WTC11 (cell line): Measurements from ENCODE around the gene IL21R. TPM values are rescaled to one million over a fixed set of nuclear protein-coding genes. Genes with fewer than 3 reads are reported as not detected.

Experiments used
- ATAC-seq: fragments of 200-7000 bp; cut with Tn5 transposase; 2 replicates; pipeline ENCODE4 v1.10.0; 2021; ENCODE audit warnings: mild to moderate bottlenecking, moderate library complexity
- CTCF ChIA-PET: fragments of 300-600 bp; sonication (Branson Sonifier 250); formaldehyde crosslinking; loops from one replicate; lab custom pipeline; 2021; ENCODE audit warnings: antibody characterized with exemption; lab: Charles Lee
- POLR2A ChIA-PET: fragments of 350-600 bp; sonication (Branson Sonifier 250); formaldehyde crosslinking; loops from one replicate; lab custom pipeline; 2021; ENCODE audit warnings: antibody characterized with exemption; lab: Charles Lee
- DNase-seq: peaks from one replicate; pipeline ENCODE4 v3.0.0; 2021; ENCODE audit warnings: low spot score
- H3K27ac Mint-ChIP-seq: 2 replicates; pipeline ENCODE4 v1.8.0; 2021; ENCODE audit warnings: mixed read lengths
- H3K27me3 Mint-ChIP-seq: 2 replicates; pipeline ENCODE4 v1.8.0; 2021; ENCODE audit warnings: low read depth, mild to moderate bottlenecking, moderate library complexity, mixed read lengths
- H3K36me3 Mint-ChIP-seq: 2 replicates; pipeline ENCODE4 v1.8.0; 2021; ENCODE audit warnings: mixed read lengths
- H3K4me1 Mint-ChIP-seq: 2 replicates; pipeline ENCODE4 v1.8.0; 2022; ENCODE audit warnings: mixed read lengths
- H3K4me3 Mint-ChIP-seq: 2 replicates; pipeline ENCODE4 v1.8.0; 2021; ENCODE audit warnings: mild to moderate bottlenecking, moderate library complexity, mixed read lengths
- H3K9me3 Mint-ChIP-seq: 2 replicates; pipeline ENCODE4 v1.8.0; 2021; ENCODE audit warnings: mixed read lengths
- CDX4 ChIP-seq: fragments of 250-450 bp; sonication (Bioruptor Pico); IDR thresholded peaks from 2 replicates; pipeline ENCODE4 v1.9.0; 2021; ENCODE audit warnings: moderate library complexity, mild to moderate bottlenecking, inconsistent platforms, borderline replicate concordance
- CREB1 ChIP-seq: sonication (generic); formaldehyde crosslinking; IDR thresholded peaks from 2 replicates; pipeline ENCODE4 v1.8.0; 2023; ENCODE audit warnings: mild to moderate bottlenecking, missing genetic modification reagents
- E2F5 ChIP-seq: sonication (generic); formaldehyde crosslinking; IDR thresholded peaks from 2 replicates; pipeline ENCODE4 v1.8.1; 2022; ENCODE audit warnings: mild to moderate bottlenecking, moderate library complexity, missing genetic modification reagents
- EMX1 ChIP-seq: fragments of 250-450 bp; sonication (Bioruptor Pico); IDR thresholded peaks from 2 replicates; pipeline ENCODE4 v1.8.0; 2021; ENCODE audit warnings: mild to moderate bottlenecking
- ETV6 ChIP-seq: sonication (generic); formaldehyde crosslinking; IDR thresholded peaks from 2 replicates; pipeline ENCODE4 v1.8.1; 2022; ENCODE audit warnings: mild to moderate bottlenecking, missing genetic modification reagents
- FOXJ3 ChIP-seq: sonication (generic); formaldehyde crosslinking; IDR thresholded peaks from 2 replicates; pipeline ENCODE4 v1.9.0; 2021; ENCODE audit warnings: missing genetic modification reagents, mild to moderate bottlenecking, borderline replicate concordance
- FOXP1 ChIP-seq: sonication (generic); formaldehyde crosslinking; IDR thresholded peaks from 2 replicates; pipeline ENCODE4 v1.8.0; 2022; ENCODE audit warnings: missing genetic modification reagents, mild to moderate bottlenecking, moderate library complexity, borderline replicate concordance
- GRHL2 ChIP-seq: fragments of 250-450 bp; sonication (Bioruptor Pico); IDR thresholded peaks from 2 replicates; pipeline ENCODE4 v1.8.0; 2022; ENCODE audit warnings: mild to moderate bottlenecking, moderate library complexity; ENCODE audit not compliant: insufficient replicate concordance, severe bottlenecking
- IRF2 ChIP-seq: sonication (generic); formaldehyde crosslinking; IDR thresholded peaks from 2 replicates; pipeline ENCODE4 v1.8.0; 2022; ENCODE audit warnings: low read depth, missing genetic modification reagents, borderline replicate concordance
- KAT7 ChIP-seq: sonication (generic); formaldehyde crosslinking; IDR thresholded peaks from 2 replicates; pipeline ENCODE4 v1.8.1; 2023; ENCODE audit warnings: missing genetic modification reagents, mild to moderate bottlenecking, borderline replicate concordance
- NFE2L1 ChIP-seq: sonication (generic); formaldehyde crosslinking; IDR thresholded peaks from 2 replicates; pipeline ENCODE4 v1.8.1; 2023; ENCODE audit warnings: missing genetic modification reagents
- PRRX2 ChIP-seq: fragments of 250-450 bp; sonication (Bioruptor Pico); IDR thresholded peaks from 2 replicates; pipeline ENCODE4 v1.8.0; 2021; ENCODE audit warnings: mild to moderate bottlenecking
- SMAD4 ChIP-seq: sonication (generic); formaldehyde crosslinking; IDR thresholded peaks from 2 replicates; pipeline ENCODE4 v1.8.0; 2022; ENCODE audit warnings: mild to moderate bottlenecking, missing genetic modification reagents
- ZBTB21 ChIP-seq: sonication (generic); formaldehyde crosslinking; IDR thresholded peaks from 2 replicates; pipeline ENCODE4 v1.8.1; 2023; ENCODE audit warnings: mild to moderate bottlenecking, missing genetic modification reagents, borderline replicate concordance
- ZNF121 ChIP-seq: sonication (generic); formaldehyde crosslinking; IDR thresholded peaks from 2 replicates; pipeline ENCODE4 v1.8.0; 2023; ENCODE audit warnings: missing genetic modification reagents
- ZNF317 ChIP-seq: sonication (generic); formaldehyde crosslinking; IDR thresholded peaks from 2 replicates; pipeline ENCODE4 v1.8.1; 2023; ENCODE audit warnings: low read depth, mild to moderate bottlenecking, moderate library complexity, missing genetic modification reagents, borderline replicate concordance
- ZNF423 ChIP-seq: fragments of 250-450 bp; sonication (Bioruptor Pico); IDR thresholded peaks from 2 replicates; pipeline ENCODE4 v2.1.2; 2022; ENCODE audit warnings: mild to moderate bottlenecking, moderate library complexity
- total RNA-seq: library from RNA; stranded (reverse); gene quantifications from 3 replicates; pipeline ENCODE4 v1.2.3, GENCODE V29; 2021
- TF ChIP-seq, protein P1 (sequence below): sonication (generic); formaldehyde crosslinking; IDR thresholded peaks from 2 replicates; pipeline ENCODE4 v1.8.0; 2023; ENCODE audit warnings: missing genetic modification reagents, mild to moderate bottlenecking, borderline replicate concordance
- TF ChIP-seq, protein P2 (sequence below): sonication (generic); formaldehyde crosslinking; IDR thresholded peaks from 2 replicates; pipeline ENCODE4 v1.8.1; 2023; ENCODE audit warnings: mild to moderate bottlenecking, missing genetic modification reagents, moderate library complexity
- TF ChIP-seq, protein P3 (sequence below): fragments of 250-450 bp; sonication (Bioruptor Pico); IDR thresholded peaks from 2 replicates; pipeline ENCODE4 v1.9.0; 2021; ENCODE audit warnings: mild to moderate bottlenecking

IL21R gene
- total RNA-seq, 1 experiment from 2014 or later = 0.70 TPM

DNA sequence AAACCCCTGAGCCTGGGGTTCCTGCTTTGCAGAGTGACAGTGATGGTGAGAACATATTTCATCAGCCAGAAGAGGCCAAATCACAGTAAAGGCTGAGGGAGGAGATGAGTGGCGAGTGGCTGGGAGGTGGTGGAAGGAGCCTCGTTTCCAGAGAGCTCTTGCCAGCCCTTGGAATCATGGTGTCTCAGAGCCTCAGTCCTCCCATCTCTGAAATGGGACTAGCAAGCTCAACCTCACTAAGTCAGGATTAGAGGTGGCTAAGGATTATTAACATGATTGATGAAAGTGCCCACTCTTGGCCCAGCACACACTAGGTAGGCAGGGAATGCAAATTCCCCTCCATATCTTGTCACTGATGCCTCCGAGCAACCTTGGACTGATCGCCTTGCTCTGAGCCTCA, 45.2 kb upstream of the IL21R start:
- POLR2A ChIA-PET = no interaction called here
- peaks cover 44% of the 10 kb centered on the region for H3K36me3 Mint-ChIP-seq
- CTCF ChIA-PET = interaction anchor here (1.1 to 3.6 kb wide), 5 partner anchors 10 to 177 kb away, joined by 4 to 44 read pairs (median 11); no protein-coding TSS in a partner anchor

GRCh38 chr16:27359051-27359450, 42.9 kb upstream of the IL21R start:
- ChIA-PET CTCF (no interaction called here), POLR2A (no interaction called here)
- DNase-seq = no peak
- TF ChIP-seq NFE2L1 (CRISPR knock-in tag) (no peak), SMAD4 (CRISPR knock-in tag) (no peak), KAT7 (CRISPR knock-in tag) (no peak), CREB1 (CRISPR knock-in tag) (no peak), FOXJ3 (CRISPR knock-in tag) (no peak), CDX4 (CRISPR knock-in tag) (no peak), EMX1 (no peak), ETV6 (CRISPR knock-in tag) (no peak)
- TF ChIP-seq, protein P1, sequence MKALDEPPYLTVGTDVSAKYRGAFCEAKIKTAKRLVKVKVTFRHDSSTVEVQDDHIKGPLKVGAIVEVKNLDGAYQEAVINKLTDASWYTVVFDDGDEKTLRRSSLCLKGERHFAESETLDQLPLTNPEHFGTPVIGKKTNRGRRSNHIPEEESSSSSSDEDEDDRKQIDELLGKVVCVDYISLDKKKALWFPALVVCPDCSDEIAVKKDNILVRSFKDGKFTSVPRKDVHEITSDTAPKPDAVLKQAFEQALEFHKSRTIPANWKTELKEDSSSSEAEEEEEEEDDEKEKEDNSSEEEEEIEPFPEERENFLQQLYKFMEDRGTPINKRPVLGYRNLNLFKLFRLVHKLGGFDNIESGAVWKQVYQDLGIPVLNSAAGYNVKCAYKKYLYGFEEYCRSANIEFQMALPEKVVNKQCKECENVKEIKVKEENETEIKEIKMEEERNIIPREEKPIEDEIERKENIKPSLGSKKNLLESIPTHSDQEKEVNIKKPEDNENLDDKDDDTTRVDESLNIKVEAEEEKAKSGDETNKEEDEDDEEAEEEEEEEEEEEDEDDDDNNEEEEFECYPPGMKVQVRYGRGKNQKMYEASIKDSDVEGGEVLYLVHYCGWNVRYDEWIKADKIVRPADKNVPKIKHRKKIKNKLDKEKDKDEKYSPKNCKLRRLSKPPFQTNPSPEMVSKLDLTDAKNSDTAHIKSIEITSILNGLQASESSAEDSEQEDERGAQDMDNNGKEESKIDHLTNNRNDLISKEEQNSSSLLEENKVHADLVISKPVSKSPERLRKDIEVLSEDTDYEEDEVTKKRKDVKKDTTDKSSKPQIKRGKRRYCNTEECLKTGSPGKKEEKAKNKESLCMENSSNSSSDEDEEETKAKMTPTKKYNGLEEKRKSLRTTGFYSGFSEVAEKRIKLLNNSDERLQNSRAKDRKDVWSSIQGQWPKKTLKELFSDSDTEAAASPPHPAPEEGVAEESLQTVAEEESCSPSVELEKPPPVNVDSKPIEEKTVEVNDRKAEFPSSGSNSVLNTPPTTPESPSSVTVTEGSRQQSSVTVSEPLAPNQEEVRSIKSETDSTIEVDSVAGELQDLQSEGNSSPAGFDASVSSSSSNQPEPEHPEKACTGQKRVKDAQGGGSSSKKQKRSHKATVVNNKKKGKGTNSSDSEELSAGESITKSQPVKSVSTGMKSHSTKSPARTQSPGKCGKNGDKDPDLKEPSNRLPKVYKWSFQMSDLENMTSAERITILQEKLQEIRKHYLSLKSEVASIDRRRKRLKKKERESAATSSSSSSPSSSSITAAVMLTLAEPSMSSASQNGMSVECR (CRISPR knock-in tag) = no peak
- TF ChIP-seq, protein P2, sequence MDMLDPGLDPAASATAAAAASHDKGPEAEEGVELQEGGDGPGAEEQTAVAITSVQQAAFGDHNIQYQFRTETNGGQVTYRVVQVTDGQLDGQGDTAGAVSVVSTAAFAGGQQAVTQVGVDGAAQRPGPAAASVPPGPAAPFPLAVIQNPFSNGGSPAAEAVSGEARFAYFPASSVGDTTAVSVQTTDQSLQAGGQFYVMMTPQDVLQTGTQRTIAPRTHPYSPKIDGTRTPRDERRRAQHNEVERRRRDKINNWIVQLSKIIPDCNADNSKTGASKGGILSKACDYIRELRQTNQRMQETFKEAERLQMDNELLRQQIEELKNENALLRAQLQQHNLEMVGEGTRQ (CRISPR knock-in tag) = no peak
- H3K36me3 Mint-ChIP-seq = peaks cover 35% of the 10 kb centered on the region
- no peaks in the 10 kb centered on the region for H3K27me3 Mint-ChIP-seq
- peaks cover 8% of the 10 kb centered on the region; the same call in 1 of the 2 replicates for H3K9me3 Mint-ChIP-seq
- no peak overlapping the region for H3K27ac Mint-ChIP-seq
- peaks cover 3% of the 10 kb centered on the region; the same call in 1 of the 2 replicates for H3K4me1 Mint-ChIP-seq
- no peak overlapping the region for H3K4me3 Mint-ChIP-seq
- ATAC-seq = no peak

More for the DNA sequence above, 45.2 kb upstream of the IL21R start:
- no peak overlapping the region for H3K27ac Mint-ChIP-seq
- H3K4me3 Mint-ChIP-seq = no peak overlapping the region
- TF ChIP-seq ZNF423 (CRISPR knock-in tag) (no peak), ZNF121 (no peak), PRRX2 (CRISPR knock-in tag) (no peak), ZBTB21 (CRISPR knock-in tag) (no peak), FOXP1 (CRISPR knock-in tag) (no peak), CREB1 (CRISPR knock-in tag) (no peak), SMAD4 (CRISPR knock-in tag) (no peak), ETV6 (CRISPR knock-in tag) (no peak), GRHL2 (CRISPR knock-in tag) (no peak), E2F5 (no peak), IRF2 (CRISPR knock-in tag) (no peak), ZNF317 (no peak)
- TF ChIP-seq, protein P3, sequence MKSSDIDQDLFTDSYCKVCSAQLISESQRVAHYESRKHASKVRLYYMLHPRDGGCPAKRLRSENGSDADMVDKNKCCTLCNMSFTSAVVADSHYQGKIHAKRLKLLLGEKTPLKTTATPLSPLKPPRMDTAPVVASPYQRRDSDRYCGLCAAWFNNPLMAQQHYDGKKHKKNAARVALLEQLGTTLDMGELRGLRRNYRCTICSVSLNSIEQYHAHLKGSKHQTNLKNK (CRISPR knock-in tag) = no peak
- TF ChIP-seq, protein P1 (CRISPR knock-in tag) = no peak
- no peak for ATAC-seq
- peaks cover 3% of the 10 kb centered on the region; the same call in 1 of the 2 replicates for H3K4me1 Mint-ChIP-seq
- H3K27me3 Mint-ChIP-seq = no peaks in the 10 kb centered on the region
- no peak for DNase-seq
- H3K9me3 Mint-ChIP-seq = peaks cover 8% of the 10 kb centered on the region; the same call in 1 of the 2 replicates
